NB4 (cell line): Measurements from ENCODE around the gene COL6A1.

ENCODE experiments used
- CTCF ChIP-seq: IDR thresholded peaks from one replicate; pipeline ENCODE4 v1.5.1; 2012; ENCODE audit warnings: low read depth, low read length
- POLR2A ChIP-seq: IDR thresholded peaks from 2 replicates; pipeline ENCODE4 v1.6.1; 2011; ENCODE audit warnings: mild to moderate bottlenecking; ENCODE audit not compliant: insufficient read length; ENCODE audit errors: extremely low read depth
- TF ChIP-seq, protein P1 (sequence below): IDR thresholded peaks from 2 replicates; pipeline ENCODE4 v1.6.1; 2011; ENCODE audit warnings: low read depth, low read length

DNA sequence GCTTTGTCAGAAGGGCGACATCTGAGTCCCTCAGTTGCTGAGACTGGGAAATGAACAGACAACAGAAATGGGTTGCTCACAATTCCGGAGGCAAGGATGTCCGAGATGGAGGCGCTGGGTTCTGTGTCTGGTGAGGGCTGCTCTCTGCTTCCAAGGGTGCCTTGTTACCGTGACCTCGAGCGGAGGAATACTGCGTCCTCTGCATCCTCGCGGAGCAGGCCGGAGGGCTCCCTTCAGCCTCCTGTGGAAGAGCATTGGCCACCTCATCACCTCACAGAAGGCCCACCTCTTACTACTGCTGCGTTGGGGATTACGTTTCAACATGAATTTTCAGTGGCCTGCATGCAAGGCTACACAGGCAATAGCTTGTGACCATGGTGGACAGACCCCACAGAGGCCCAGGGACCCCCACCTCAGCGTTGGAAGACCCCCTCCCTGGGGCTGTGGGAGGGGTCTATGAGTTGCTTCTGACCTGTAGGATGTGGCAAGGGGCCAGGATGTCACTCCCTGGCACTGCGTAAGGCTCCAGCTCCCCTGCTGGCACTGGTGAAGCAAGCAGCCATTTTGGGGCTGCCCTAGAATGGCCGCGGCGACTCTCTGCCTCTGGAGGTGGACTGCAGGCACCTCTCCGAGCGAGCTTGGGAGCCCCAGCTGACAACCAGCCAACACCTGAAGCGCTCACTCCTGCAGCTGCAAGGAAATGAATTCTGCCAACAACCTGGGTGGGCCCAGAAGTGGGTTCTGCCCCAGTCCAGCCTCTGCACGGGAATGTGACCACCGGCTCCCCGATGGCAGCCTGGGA, 36.3 kb upstream of the COL6A1 start:
- no peak for TF ChIP-seq CTCF
- TF ChIP-seq POLR2A, result no peak
- TF ChIP-seq, protein P1, sequence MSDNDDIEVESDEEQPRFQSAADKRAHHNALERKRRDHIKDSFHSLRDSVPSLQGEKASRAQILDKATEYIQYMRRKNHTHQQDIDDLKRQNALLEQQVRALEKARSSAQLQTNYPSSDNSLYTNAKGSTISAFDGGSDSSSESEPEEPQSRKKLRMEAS, result no peak
